ENCODE results near the gene LRRC25. TPM values are rescaled to one million over a fixed set of nuclear protein-coding genes. Genes with fewer than 3 reads are reported as not detected.

LRRC25 gene
- total RNA-seq = 10 to 100 TPM in 1 of 6 experiments, 1 to 10 TPM in 5; 1.9 to 12.6 (median 3.2) TPM
- long read RNA-seq, partial matches to known transcripts = 0 of 1 reads
- long read RNA-seq, other reads (novel, unspliced or antisense) = 0 of 1 reads

GRCh38 chr19:18397242-18398202 lies at the start of gene LRRC25:
TSS of gene LRRC25 (minus strand) at chr19:18397622. CDS start at chr19:18396963, 659 bp downstream.
- Histone ChIP-seq H3K4me1 (peaks cover 0 to 49% (median 9%) of the 10 kb centered on the region in 4 donors), H3K9me3 (no peaks in the 10 kb centered on the region), H3K27me3 (no peaks in the 10 kb centered on the region), H3K36me3 (no peaks in the 10 kb centered on the region), H3K27ac (peak within 1 kb of the TSS; percentile 27 to 79 (median 45)), H3K4me3 (peak within 1 kb of the TSS; percentile 10 to 38 (median 30))
- DNase-seq = peak; percentile 55 to 74 (median 63)
- ATAC-seq = peak; percentile 24 to 44 (median 32)
- intact Hi-C loops (cut with DNase I) = no loop called here
- peak; percentile 64 for TF ChIP-seq POLR2A (IDR thresholded peaks at IDR 0.05)
- no peak for TF ChIP-seq CTCF (IDR thresholded peaks at IDR 0.05)
- WGBS (ENCODE audit: insufficient coverage, low coverage, low lambda C conversion rate, missing lambda C conversion rate) = 33% methylated on average over 10 of the region's 33 CpGs

DNA sequence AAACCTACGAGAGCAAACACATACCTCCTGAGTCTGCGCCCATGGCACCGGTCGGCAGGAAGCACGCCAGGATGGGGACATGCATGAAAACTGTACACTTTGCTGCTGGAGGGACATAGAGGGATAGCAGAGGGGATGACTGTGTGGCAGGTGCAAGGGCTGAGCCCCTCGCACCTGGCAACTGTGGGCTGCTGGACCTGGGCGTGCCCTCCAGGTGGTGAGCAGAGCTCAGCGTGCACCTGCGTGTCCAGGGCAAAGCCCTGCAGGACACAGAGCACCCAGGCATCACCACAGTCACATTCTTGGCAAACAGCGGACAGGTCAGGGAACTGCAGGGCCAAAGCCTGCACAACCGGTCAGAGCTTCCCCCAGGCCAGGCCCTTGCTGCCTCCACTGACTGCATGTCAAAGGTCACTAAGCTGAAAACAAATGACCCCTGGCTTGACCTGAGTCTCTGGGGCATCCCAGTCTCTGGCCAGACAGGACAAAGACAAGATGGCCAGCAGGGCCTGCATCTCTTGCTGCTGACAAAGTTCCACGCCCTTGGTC lies 49.5 kb upstream of the LRRC25 start:
- Histone ChIP-seq H3K36me3 (peaks cover 10 to 67% (median 34%) of the 10 kb centered on the region in 4 donors), H3K27me3 (no peaks in the 10 kb centered on the region), H3K27ac (no peak overlapping the region), H3K4me1 (peaks cover 0 to 12% (median 4%) of the 10 kb centered on the region in 4 donors), H3K4me3 (no peak overlapping the region), H3K9me3 (no peaks in the 10 kb centered on the region)
- no peak for TF ChIP-seq CTCF (IDR thresholded peaks at IDR 0.05)
- no peak for TF ChIP-seq POLR2A (IDR thresholded peaks at IDR 0.05)
- 0% methylated on average over 1 of the region's 12 CpGs for WGBS (ENCODE audit: insufficient coverage, low coverage, low lambda C conversion rate, missing lambda C conversion rate)
- DNase-seq = peak; percentile 61 to 86 (median 81)
- intact Hi-C loops (cut with DNase I) = loop anchor here in 1 of 2 donors (10.0 kb wide), 1 partner anchor 408 kb away; no protein-coding TSS in a partner anchor
- peak; percentile 54 to 83 (median 70) for ATAC-seq

- DNase-seq = no peak
- Histone ChIP-seq H3K9me3 (no peaks in the 10 kb centered on the region), H3K27ac (no peak overlapping the region), H3K36me3 (peaks cover 10 to 67% (median 34%) of the 10 kb centered on the region in 4 donors), H3K4me1 (peaks cover 0 to 12% (median 4%) of the 10 kb centered on the region in 4 donors), H3K27me3 (no peaks in the 10 kb centered on the region), H3K4me3 (no peak overlapping the region)
- intact Hi-C loops (cut with DNase I) = loop anchor here in 1 of 2 donors (10.0 kb wide), 1 partner anchor 409 kb away; no protein-coding TSS in a partner anchor
- 44% methylated on average over 2 of the region's 34 CpGs for WGBS (ENCODE audit: insufficient coverage, low coverage, low lambda C conversion rate, missing lambda C conversion rate)
- no peak for ATAC-seq
- TF ChIP-seq POLR2A (IDR thresholded peaks at IDR 0.05) (no peak), CTCF (IDR thresholded peaks at IDR 0.05) (no peak)
Observed at GRCh38 chr19:18446145-18446810, 48.9 kb upstream of the LRRC25 start.

DNA sequence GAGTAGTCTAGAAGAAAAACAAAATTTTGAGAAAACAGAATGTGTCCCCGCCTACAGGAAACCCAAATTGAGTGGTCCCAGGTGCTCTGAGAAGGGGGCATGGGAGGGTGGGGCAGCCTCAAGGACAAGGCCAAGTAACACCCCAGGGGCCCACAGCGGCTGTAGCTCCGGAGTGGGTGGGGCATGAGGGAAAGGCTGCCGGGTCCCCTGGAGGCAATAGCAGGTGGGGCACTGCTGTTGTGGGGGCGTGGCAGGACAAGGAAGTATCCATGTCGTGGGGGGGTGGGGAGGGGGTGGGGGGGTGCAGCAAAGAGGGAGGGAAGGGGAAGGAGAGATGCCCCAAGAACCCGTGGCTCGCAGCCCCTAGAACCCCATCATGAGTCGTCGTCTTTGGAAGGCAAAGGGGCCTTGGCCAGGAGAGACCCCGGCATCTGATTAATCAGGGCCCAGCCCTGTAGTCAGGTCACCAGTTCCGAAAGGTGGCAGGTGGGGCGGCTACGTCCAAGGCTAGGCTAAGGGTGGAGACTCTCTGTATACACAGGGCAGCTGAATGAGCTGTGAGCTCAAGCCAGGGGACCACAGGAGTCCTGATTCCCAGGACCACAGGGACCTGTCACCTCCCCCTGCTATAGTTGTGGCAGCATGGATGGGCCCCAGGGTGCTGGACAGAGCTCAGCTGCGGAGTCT lies 48.0 kb upstream of the LRRC25 start:
- ATAC-seq = no peak
- H3K27ac ChIP-seq = no peak overlapping the region
- WGBS (ENCODE audit: insufficient coverage, low coverage, low lambda C conversion rate, missing lambda C conversion rate) = 88% methylated on average over 11 of the region's 15 CpGs
- H3K27me3 ChIP-seq = no peaks in the 10 kb centered on the region
- no peak for DNase-seq
- intact Hi-C loops (cut with DNase I) = loop anchor here in 1 of 2 donors (10.0 kb wide), 1 partner anchor 409 kb away; no protein-coding TSS in a partner anchor
- no peak overlapping the region for H3K4me3 ChIP-seq
- no peaks in the 10 kb centered on the region for H3K9me3 ChIP-seq
- H3K4me1 ChIP-seq = peaks cover 0 to 12% (median 4%) of the 10 kb centered on the region in 4 donors
- H3K36me3 ChIP-seq = peaks cover 6 to 62% (median 31%) of the 10 kb centered on the region in 4 donors
- TF ChIP-seq POLR2A (IDR thresholded peaks at IDR 0.05) (no peak), CTCF (IDR thresholded peaks at IDR 0.05) (no peak)
